ENCODE results near the gene PRRT1B. TPM values are rescaled to one million over a fixed set of nuclear protein-coding genes. Genes with fewer than 3 reads are reported as not detected.
A peak's percentile ranks its signal among the peaks of the same experiment; 100 is the strongest.

Gene PRRT1B
- total and polyA plus RNA-seq, 9 of the 15 experiments (the other 6 are each of a cell fraction or from before 2014, with no cell fraction given) = not detected

- no peak for TF ChIP-seq TGIF2 (CRISPR knock-in tag; IDR thresholded peaks at IDR 0.05)
- TF ChIP-seq PYGO2 (tag; IDR thresholded peaks at IDR 0.05) = no peak
- no peak for TF ChIP-seq TCF7L2 (IDR thresholded peaks at IDR 0.05; ENCODE audit: low read depth, low read length)
- TF ChIP-seq PATZ1 (CRISPR knock-in tag; IDR thresholded peaks at IDR 0.05; ENCODE audit: borderline replicate concordance) = no peak
- no peak for TF ChIP-seq FOSL1 (tag; conservative IDR thresholded peaks at IDR 0.05)
- TF ChIP-seq PRPF4 (IDR thresholded peaks at IDR 0.05; ENCODE audit: insufficient read depth, low read depth, low read length, poor library complexity, severe bottlenecking) = peak; percentile 43
- TF ChIP-seq POLR2A (conservative IDR thresholded peaks at IDR 0.05) = peak; percentile 69
- peak; percentile 89 for TF ChIP-seq ZBTB33 (CRISPR knock-in tag; IDR thresholded peaks at IDR 0.05)
- no peak for TF ChIP-seq ZNF277 (CRISPR knock-in tag; IDR thresholded peaks at IDR 0.05; ENCODE audit: borderline replicate concordance)
- TF ChIP-seq SMAD4 (CRISPR knock-in tag; conservative IDR thresholded peaks at IDR 0.05) = no peak
- no peak for TF ChIP-seq FOXJ2 (tag; IDR thresholded peaks at IDR 0.05)
- no peak; the same call in 1 of the 2 replicates for TF ChIP-seq CTBP1 (IDR thresholded peaks at IDR 0.05; ENCODE audit: borderline replicate concordance)
- no peak for TF ChIP-seq ATF2 (CRISPR knock-in tag; IDR thresholded peaks at IDR 0.05)
- TF ChIP-seq ZNF592 (IDR thresholded peaks at IDR 0.05) = 0 out of 2 replicates have a peak, but pooled peaks have one; percentile 54
- peak in 1 of 2 experiments; percentile 83; a peak in 2 of 4 replicates for TF ChIP-seq MAZ (CRISPR knock-in tag; conservative IDR thresholded peaks at IDR 0.05 in 1 of 2, IDR thresholded peaks at IDR 0.05 in 1 of 2)
Measured at GRCh38 chr9:131530920-131531832, 14.1 kb upstream of the PRRT1B start, which contains the start of gene UCK1 (continued).
